Calu3 (cell line): ENCODE results near the gene CHST15. TPM values are rescaled to one million over a fixed set of nuclear protein-coding genes. Genes with fewer than 3 reads are reported as not detected.

Experiments used
- BruUV-seq: library from RNA; stranded (reverse); fragments of 400-500 nt; replicated peaks from 2 replicates; lab custom pipeline; 2021; lab: Mats Ljungman, UMichigan
- CTCF ChIA-PET: fragments of 300-600 bp; sonication (Branson Sonifier 250); formaldehyde crosslinking; loops from one replicate; lab custom pipeline; 2022; ENCODE audit warnings: antibody characterized with exemption; lab: Charles Lee
- DNase-seq: peaks from one replicate; pipeline ENCODE4 v3.0.0; 2022
- H3K27ac Mint-ChIP-seq: one replicate; pipeline ENCODE4 v1.8.0; 2022; ENCODE audit warnings: mixed read lengths; ENCODE audit not compliant: unreplicated experiment
- H3K27me3 Mint-ChIP-seq: one replicate; pipeline ENCODE4 v1.8.0; 2022; ENCODE audit warnings: mixed read lengths; ENCODE audit not compliant: unreplicated experiment
- H3K36me3 Mint-ChIP-seq: one replicate; pipeline ENCODE4 v1.8.0; 2022; ENCODE audit warnings: mild to moderate bottlenecking, moderate library complexity, mixed read lengths; ENCODE audit not compliant: insufficient read depth, unreplicated experiment
- H3K4me1 Mint-ChIP-seq: one replicate; pipeline ENCODE4 v1.8.0; 2022; ENCODE audit warnings: mild to moderate bottlenecking, low read depth, mixed read lengths; ENCODE audit not compliant: unreplicated experiment
- H3K4me3 Mint-ChIP-seq: one replicate; pipeline ENCODE4 v1.8.0; 2022; ENCODE audit warnings: mild to moderate bottlenecking, low read depth, moderate library complexity, mixed read lengths; ENCODE audit not compliant: unreplicated experiment
- H3K9me3 Mint-ChIP-seq: one replicate; pipeline ENCODE4 v1.8.0; 2022; ENCODE audit warnings: low read depth, mixed read lengths; ENCODE audit not compliant: unreplicated experiment
- CTCF ChIP-seq: fragments of 200-600 bp; IDR thresholded peaks from one replicate; pipeline ENCODE4 v1.8.0; 2022; ENCODE audit warnings: antibody characterized with exemption; ENCODE audit not compliant: unreplicated experiment
- intact Hi-C: fragments of 100-400 bp; cut with micrococcal nuclease; formaldehyde crosslinking; loops from one replicate; pipeline ENCODE4 v1.10.0; 2022; ENCODE audit not compliant: unreplicated experiment
- total RNA-seq: library from RNA; stranded (reverse); gene quantifications from 2 replicates; pipeline ENCODE4 v1.2.3, GENCODE V29; 2022

CHST15 gene
- total RNA-seq, 1 experiment from 2014 or later: 19.3 TPM

- no peak for DNase-seq
- Mint-ChIP-seq H3K27ac (no peak overlapping the region), H3K36me3 (peaks cover 6% of the 10 kb centered on the region), H3K4me3 (no peak overlapping the region), H3K27me3 (no peaks in the 10 kb centered on the region), H3K9me3 (no peaks in the 10 kb centered on the region), H3K4me1 (peaks cover 32% of the 10 kb centered on the region)
- no TSS peak for BruUV-seq
- CTCF ChIA-PET: no interaction called here
- intact Hi-C loops: no loop called here
- no peak for TF ChIP-seq CTCF
Measured at GRCh38 chr10:124000792-124001201, 92.6 kb downstream of the CHST15 start.

GRCh38 chr10:123999956-124000615 lies 93.3 kb downstream of the CHST15 start:
- Mint-ChIP-seq H3K9me3 (no peaks in the 10 kb centered on the region), H3K4me1 (peaks cover 36% of the 10 kb centered on the region), H3K36me3 (peaks cover 11% of the 10 kb centered on the region), H3K27me3 (no peaks in the 10 kb centered on the region), H3K27ac (no peak overlapping the region), H3K4me3 (no peak overlapping the region)
- no peak for TF ChIP-seq CTCF
- BruUV-seq: no TSS peak
- no peak for DNase-seq
- intact Hi-C loops: loop anchor here (5.0 to 10.0 kb wide), 2 partner anchors 92 to 255 kb away; partner anchors contain the start of gene CHST15
- CTCF ChIA-PET: no interaction called here

DNA sequence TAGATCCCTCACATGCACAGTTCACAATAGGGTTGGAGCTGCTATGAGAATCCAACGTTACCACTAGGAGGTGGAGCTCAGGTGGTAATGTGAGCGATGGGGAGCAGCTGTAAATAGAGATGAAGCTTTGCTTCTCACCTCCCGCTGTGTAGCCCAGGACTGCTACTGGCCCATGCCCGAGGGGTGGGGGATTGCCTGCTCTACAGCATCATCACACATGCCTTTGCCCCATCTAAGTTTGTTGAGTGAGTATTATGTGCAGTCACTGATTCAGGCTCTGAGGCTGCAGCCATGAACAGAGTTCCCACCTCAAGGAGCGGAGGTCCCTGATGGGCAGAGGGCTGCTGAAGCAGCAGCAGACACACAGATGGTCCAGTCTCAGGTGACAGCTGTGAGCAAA lies 94.1 kb downstream of the CHST15 start:
- no peak for TF ChIP-seq CTCF
- Mint-ChIP-seq H3K27me3 (no peaks in the 10 kb centered on the region), H3K36me3 (peaks cover 17% of the 10 kb centered on the region), H3K4me1 (peaks cover 41% of the 10 kb centered on the region), H3K27ac (peak overlapping the region; percentile 75), H3K9me3 (no peaks in the 10 kb centered on the region), H3K4me3 (no peak overlapping the region)
- CTCF ChIA-PET: no interaction called here
- DNase-seq: no peak
- no TSS peak for BruUV-seq
- intact Hi-C loops: loop anchor here (5.0 to 10.0 kb wide), 2 partner anchors 93 to 256 kb away; partner anchors contain the start of gene CHST15

GRCh38 chr10:123998197-123999141 lies 94.9 kb downstream of the CHST15 start:
- CTCF ChIA-PET: interaction anchor here (0.6 to 3.0 kb wide), 2 partner anchors 390 to 994 kb away, joined by 8 to 25 read pairs; no protein-coding TSS in a partner anchor

More at GRCh38 chr10:123998197-123999141, 94.9 kb downstream of the CHST15 start:
- no peaks in the 10 kb centered on the region for H3K27me3 Mint-ChIP-seq
- no peak for DNase-seq
- no peaks in the 10 kb centered on the region for H3K9me3 Mint-ChIP-seq
- intact Hi-C loops: loop anchor here (5.0 to 10.0 kb wide), 2 partner anchors 94 to 256 kb away; partner anchors contain the start of gene CHST15
- TF ChIP-seq CTCF: no peak
- no TSS peak for BruUV-seq
- peaks cover 17% of the 10 kb centered on the region for H3K36me3 Mint-ChIP-seq
- H3K4me1 Mint-ChIP-seq: peaks cover 41% of the 10 kb centered on the region
- H3K4me3 Mint-ChIP-seq: no peak overlapping the region
- H3K27ac Mint-ChIP-seq: peak overlapping the region; percentile 84
